A549 (cell line): ENCODE data around the gene LECT2. TPM values are rescaled to one million over a fixed set of nuclear protein-coding genes. Genes with fewer than 3 reads are reported as not detected.

Source experiments
- ATAC-seq, 2 experiments: fragments of 200-7000 bp in 1 of 2; fragments of >200 bp in 1 of 2; cut with Nextera tagmentation in 1 of 2; cut with Tn5 transposase in 1 of 2; 3 replicates each; pipeline versions ENCODE4 v1.8.0 to v1.9.1; 2018 to 2020; ENCODE audit warnings: mild to moderate bottlenecking in 1 of 2, moderate library complexity in 1 of 2
- CTCF ChIA-PET: fragments of 300-600 bp; sonication (Branson Sonifier 250); formaldehyde crosslinking; extraction: SDS; loops from one replicate; lab custom pipeline; 2021; ENCODE audit warnings: antibody characterized with exemption, inconsistent platforms; lab: Yijun Ruan, JAX
- POLR2A ChIA-PET: fragments of 350-600 bp; formaldehyde crosslinking; extraction: SDS; loops from one replicate; lab custom pipeline; 2021; ENCODE audit warnings: antibody characterized with exemption, inconsistent platforms; lab: Yijun Ruan, JAX
- DNase-seq, 2 experiments: peaks; one replicate each; pipeline versions ENCODE4 v3.0.0 to v3.0.0-alpha.2; 2011 to 2016; ENCODE audit warnings: low read depth in 1 of 2, low spot score in 1 of 2
- FAIRE-seq: peaks from 2 replicates; lab custom pipeline; 2011; peaks lifted over from hg19 to GRCh38; lab: Jason Lieb, UNC
- H3K27ac ChIP-seq, 2 experiments: fragments of >200 bp; sonication (Bioruptor Twin); formaldehyde crosslinking; 3 replicates each; pipeline ENCODE4 v1.5.1; 2016 to 2017
- H3K4me1 ChIP-seq: fragments of >200 bp; sonication (Bioruptor Twin); formaldehyde crosslinking; 3 replicates; pipeline ENCODE4 v1.6.1; 2016
- H3K4me2 ChIP-seq: fragments of >200 bp; sonication (Bioruptor Twin); formaldehyde crosslinking; 3 replicates; pipeline ENCODE4 v1.6.1; 2016
- H3K4me3 ChIP-seq: fragments of >200 bp; sonication (Bioruptor Twin); formaldehyde crosslinking; 3 replicates; pipeline ENCODE4 v1.5.1; 2016
- H3K9me3 ChIP-seq: fragments of >200 bp; sonication (Bioruptor Twin); formaldehyde crosslinking; 3 replicates; pipeline ENCODE4 v1.6.1; 2016
- CEBPB ChIP-seq, 2 experiments: fragments of >200 bp in 1 of 2; sonication (Bioruptor Twin) in 1 of 2; formaldehyde crosslinking in 1 of 2; IDR thresholded peaks; 2 replicates each; pipeline ENCODE4 v1.6.1; 2012 to 2016
- CHD2 ChIP-seq: fragments of 150-350 bp; IDR thresholded peaks from 2 replicates; pipeline ENCODE4 v1.6.1; 2014; ENCODE audit warnings: low read length; ENCODE audit not compliant: partially characterized antibody
- EHMT2 ChIP-seq: fragments of 200-600 bp; sonication (generic); IDR thresholded peaks from 2 replicates; pipeline ENCODE4 v1.6.1; 2016; ENCODE audit warnings: antibody characterized with exemption, low read depth, mild to moderate bottlenecking, moderate library complexity
- FOSL2 ChIP-seq, 2 experiments: fragments of 450-650 bp in 1 of 2; fragments of >200 bp in 1 of 2; sonication (Bioruptor Twin) in 1 of 2; formaldehyde crosslinking; IDR thresholded peaks; 2 replicates each; pipeline versions ENCODE4 v1.5.0 to v1.6.1; 2016 to 2020; ENCODE audit warnings: mild to moderate bottlenecking in 1 of 2, moderate library complexity in 1 of 2
- FOXS1 ChIP-seq: fragments of 250-450 bp; sonication (Bioruptor Pico); IDR thresholded peaks from 2 replicates; pipeline ENCODE4 v1.5.0; 2020; ENCODE audit warnings: mild to moderate bottlenecking, moderate library complexity
- HDAC2 ChIP-seq: fragments of 200-600 bp; sonication (generic); IDR thresholded peaks from 2 replicates; pipeline ENCODE4 v1.6.1; 2016
- HEYL ChIP-seq: fragments of 250-450 bp; sonication (Bioruptor Pico); IDR thresholded peaks from 2 replicates; pipeline ENCODE4 v1.8.0; 2021; ENCODE audit warnings: mild to moderate bottlenecking, moderate library complexity
- MAZ ChIP-seq: fragments of 150-350 bp; IDR thresholded peaks from 2 replicates; pipeline ENCODE4 v1.6.1; 2014; ENCODE audit warnings: antibody characterized with exemption, low read depth, low read length, borderline replicate concordance
- NFE2L2 ChIP-seq: fragments of 150-350 bp; conservative IDR thresholded peaks from 2 replicates; pipeline ENCODE4 v1.6.1; 2014; ENCODE audit warnings: low read length
- NR3C1 ChIP-seq: fragments of >200 bp; sonication (Bioruptor Twin); formaldehyde crosslinking; IDR thresholded peaks from 3 replicates; pipeline ENCODE4 v1.6.1; 2017
- PHF8 ChIP-seq: fragments of 200-600 bp; sonication (generic); IDR thresholded peaks from 2 replicates; pipeline ENCODE4 v1.6.1; 2016; ENCODE audit warnings: low read depth, mild to moderate bottlenecking, antibody characterized with exemption, moderate library complexity, borderline replicate concordance
- POLR2AphosphoS2 ChIP-seq: conservative IDR thresholded peaks from 2 replicates; pipeline ENCODE4 v1.6.1; 2012; ENCODE audit warnings: low read length, improper control_type of control experiment, inconsistent platforms
- RAD21 ChIP-seq, 2 experiments: fragments of >200 bp in 1 of 2; sonication (Bioruptor Twin) in 1 of 2; formaldehyde crosslinking in 1 of 2; IDR thresholded peaks in 1 of 2; conservative IDR thresholded peaks in 1 of 2; 2 replicates in 1 of 2; 3 replicates in 1 of 2; pipeline ENCODE4 v1.6.1; 2012 to 2018; ENCODE audit warnings: inconsistent platforms in 1 of 2
- SMC3 ChIP-seq: fragments of >200 bp; sonication (Bioruptor Twin); formaldehyde crosslinking; IDR thresholded peaks from 3 replicates; pipeline ENCODE4 v1.6.1; 2018; ENCODE audit warnings: inconsistent platforms
- TP53 ChIP-seq: fragments of 250-450 bp; sonication (Bioruptor Pico); IDR thresholded peaks from 2 replicates; pipeline ENCODE4 v1.5.0; 2021; ENCODE audit warnings: mild to moderate bottlenecking, moderate library complexity
- ZC3H11A ChIP-seq: fragments of 450-650 bp; IDR thresholded peaks from 2 replicates; pipeline ENCODE4 v1.6.1; 2014; ENCODE audit warnings: antibody characterized with exemption, mild to moderate bottlenecking
- WGBS: methylation state at CpG from one replicate; pipeline ENCODE4 v1.1.6; 2017; ENCODE audit errors: missing lambda C conversion rate; 5-methylcytosine and 5-hydroxymethylcytosine counted together
- polyA plus RNA-seq, 4 experiments: library from polyadenylated mRNA; depleted of rRNA in 3 of 4; stranded (reverse); fragments of >200 nt; fragmentation: RNase III in 1 of 4; extraction: RNeasy Plus Mini Kit Qiagen cat#74134 plus additional on column Dnase treatment in 1 of 4; gene quantifications; 2 replicates in 3 of 4; 3 replicates in 1 of 4; pipeline ENCODE4 v1.2.3, GENCODE V29; 2011 to 2017
- TF ChIP-seq, protein P1 (sequence below): IDR thresholded peaks from 2 replicates; pipeline ENCODE4 v1.6.1; 2012
- TF ChIP-seq, protein P2 (sequence below): fragments of 450-650 bp; IDR thresholded peaks from 2 replicates; pipeline ENCODE4 v1.6.1; 2014; ENCODE audit warnings: antibody characterized with exemption
- TF ChIP-seq, protein P3 (sequence below): fragments of >200 bp; sonication (Bioruptor Twin); formaldehyde crosslinking; IDR thresholded peaks from 2 replicates; pipeline ENCODE4 v1.6.1; 2016
- TF ChIP-seq, protein P4 (sequence below): fragments of 150-350 bp; IDR thresholded peaks from 2 replicates; pipeline ENCODE4 v1.6.1; 2014; ENCODE audit warnings: low read depth, mild to moderate bottlenecking, low read length

LECT2 gene
- polyA plus RNA-seq, 2 of the 4 experiments (the other 2 are of a cell fraction) = not detected

DNA sequence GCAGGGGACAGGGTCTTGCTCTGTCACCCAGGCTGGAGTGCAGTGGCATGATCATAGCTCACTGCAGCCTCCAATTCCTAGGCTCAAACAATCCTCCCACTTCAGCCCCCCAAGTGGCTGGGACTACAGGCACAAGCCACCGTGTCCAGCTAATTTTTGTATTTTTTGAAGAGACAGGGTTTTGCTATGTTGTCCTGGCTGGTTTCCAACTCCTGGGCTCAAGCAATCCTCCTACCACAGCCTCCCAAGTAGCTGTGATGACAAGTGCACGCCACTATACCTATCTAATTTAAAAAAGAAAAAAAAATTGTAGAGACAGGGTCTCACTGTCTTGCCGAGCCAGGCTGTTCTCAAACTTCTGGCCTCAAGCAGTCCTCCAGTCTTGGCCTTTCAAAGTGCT lies 31.6 kb upstream of the LECT2 start:
- 92% methylated on average over 3 of the region's 3 CpGs for WGBS
- ATAC-seq (no peak), FAIRE-seq (no peak), DNase-seq (no peak)
- ChIA-PET POLR2A (interaction anchor here (0.9 kb wide), 1 partner anchor 42 kb away, joined by 3 read pairs; the partner anchor contains the start of gene TGFBI), CTCF (interaction anchor here (1.0 to 5.2 kb wide), 6 partner anchors 9 to 47 kb away, joined by 3 to 44 read pairs (median 6); partner anchors contain the start of gene TGFBI)
- no peak overlapping the region for H3K4me2 ChIP-seq
- H3K4me1 ChIP-seq = no peaks in the 10 kb centered on the region
- H3K4me3 ChIP-seq = no peak overlapping the region
- H3K9me3 ChIP-seq = peaks cover 4% of the 10 kb centered on the region; the same call in 1 of the 3 replicates
- TF ChIP-seq, protein P1, sequence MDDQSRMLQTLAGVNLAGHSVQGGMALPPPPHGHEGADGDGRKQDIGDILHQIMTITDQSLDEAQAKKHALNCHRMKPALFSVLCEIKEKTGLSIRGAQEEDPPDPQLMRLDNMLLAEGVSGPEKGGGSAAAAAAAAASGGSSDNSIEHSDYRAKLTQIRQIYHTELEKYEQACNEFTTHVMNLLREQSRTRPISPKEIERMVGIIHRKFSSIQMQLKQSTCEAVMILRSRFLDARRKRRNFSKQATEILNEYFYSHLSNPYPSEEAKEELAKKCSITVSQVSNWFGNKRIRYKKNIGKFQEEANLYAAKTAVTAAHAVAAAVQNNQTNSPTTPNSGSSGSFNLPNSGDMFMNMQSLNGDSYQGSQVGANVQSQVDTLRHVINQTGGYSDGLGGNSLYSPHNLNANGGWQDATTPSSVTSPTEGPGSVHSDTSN = no peak
- TF ChIP-seq, protein P2, sequence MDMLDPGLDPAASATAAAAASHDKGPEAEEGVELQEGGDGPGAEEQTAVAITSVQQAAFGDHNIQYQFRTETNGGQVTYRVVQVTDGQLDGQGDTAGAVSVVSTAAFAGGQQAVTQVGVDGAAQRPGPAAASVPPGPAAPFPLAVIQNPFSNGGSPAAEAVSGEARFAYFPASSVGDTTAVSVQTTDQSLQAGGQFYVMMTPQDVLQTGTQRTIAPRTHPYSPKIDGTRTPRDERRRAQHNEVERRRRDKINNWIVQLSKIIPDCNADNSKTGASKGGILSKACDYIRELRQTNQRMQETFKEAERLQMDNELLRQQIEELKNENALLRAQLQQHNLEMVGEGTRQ = no peak
- TF ChIP-seq MAZ (no peak), FOXS1 (CRISPR knock-in tag) (no peak), NR3C1 (no peak)
- peak overlapping the region in 1 of 2 experiments; percentile 60; a peak in 3 of 6 replicates for H3K27ac ChIP-seq

DNA sequence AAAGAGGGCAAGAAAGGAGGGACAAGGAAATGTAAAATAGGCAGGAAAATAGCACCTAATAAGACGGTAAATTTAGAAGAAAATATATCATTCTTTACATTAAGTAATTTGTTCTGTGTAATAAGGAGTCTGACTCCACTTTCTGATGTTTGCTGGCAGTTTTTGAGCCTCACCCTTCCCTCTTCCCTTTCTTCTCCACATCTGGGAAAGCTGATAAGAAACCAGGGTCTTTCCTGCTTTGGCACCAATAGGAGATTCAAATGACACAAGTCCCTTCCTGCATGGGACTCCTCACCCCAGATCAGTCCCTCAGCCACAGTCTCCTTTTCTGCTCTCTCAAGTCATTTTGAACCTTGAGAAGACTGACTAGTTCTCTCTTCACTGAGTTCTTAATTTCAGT lies 31.2 kb upstream of the LECT2 start:
- FAIRE-seq = no peak
- CTCF ChIA-PET = interaction anchor here (0.9 to 5.2 kb wide), 5 partner anchors 8 to 47 kb away, joined by 3 to 44 read pairs (median 4); no protein-coding TSS in a partner anchor
- peak overlapping the region in 1 of 2 experiments; percentile 60; a peak in 3 of 6 replicates for H3K27ac ChIP-seq

DNA sequence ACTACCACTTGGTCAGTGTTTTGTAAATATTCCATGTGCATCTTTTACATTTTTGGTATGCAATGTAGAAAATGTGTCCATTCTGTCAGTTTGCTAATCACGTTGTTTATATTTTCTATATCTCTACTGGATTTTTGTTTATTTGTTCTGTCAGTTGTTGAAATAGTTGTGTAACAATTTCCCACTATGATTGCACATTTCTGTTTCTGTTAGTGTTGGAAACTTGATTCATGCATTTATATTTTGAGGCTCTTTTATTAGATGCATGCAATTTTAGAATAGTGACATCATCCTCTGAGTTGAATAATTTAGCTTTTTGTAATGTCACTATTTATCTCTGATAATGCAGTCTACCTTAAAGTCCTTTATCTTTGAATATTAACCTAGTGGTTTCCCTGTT lies 25.8 kb upstream of the LECT2 start:
- FAIRE-seq (no peak), ATAC-seq (no peak), DNase-seq (no peak)
- Histone ChIP-seq H3K4me2 (peak overlapping the region; percentile 26; the same call in 2 of the 3 replicates), H3K9me3 (no peaks in the 10 kb centered on the region), H3K4me1 (peaks cover 41% of the 10 kb centered on the region), H3K4me3 (no peak overlapping the region), H3K27ac (peak overlapping the region; percentile 30 to 86; a peak in 3 of 6 replicates)
- ChIA-PET CTCF (interaction anchor here (0.8 to 4.5 kb wide), 6 partner anchors 11 to 94 kb away, joined by 3 to 50 read pairs (median 3); no protein-coding TSS in a partner anchor), POLR2A (no interaction called here)
- TF ChIP-seq CEBPB (IDR thresholded peaks at IDR 0.05) = peak; percentile 22 to 62; a peak in 1 of 4 replicates
- TF ChIP-seq, protein P2 = no peak
- no peak for TF ChIP-seq HEYL (CRISPR knock-in tag)
- TF ChIP-seq FOSL2 (IDR thresholded peaks at IDR 0.05) = no peak
- peak; percentile 26; the same call in 1 of the 2 replicates for TF ChIP-seq FOSL2 (CRISPR knock-in tag; IDR thresholded peaks at IDR 0.05)
- 50% methylated on average over 1 of the region's 1 CpG for WGBS

More for the DNA sequence above, 31.2 kb upstream of the LECT2 start:
- TF ChIP-seq TP53 (CRISPR knock-in tag) = no peak
- ATAC-seq (no peak), DNase-seq (no peak)
- Histone ChIP-seq H3K4me3 (no peak overlapping the region), H3K4me1 (peaks cover 2% of the 10 kb centered on the region; the same call in 2 of the 3 replicates), H3K9me3 (peaks cover 4% of the 10 kb centered on the region; the same call in 1 of the 3 replicates), H3K4me2 (no peak overlapping the region)
- WGBS = 84% methylated on average over 1 of the region's 1 CpG
- POLR2A ChIA-PET = no interaction called here

DNA sequence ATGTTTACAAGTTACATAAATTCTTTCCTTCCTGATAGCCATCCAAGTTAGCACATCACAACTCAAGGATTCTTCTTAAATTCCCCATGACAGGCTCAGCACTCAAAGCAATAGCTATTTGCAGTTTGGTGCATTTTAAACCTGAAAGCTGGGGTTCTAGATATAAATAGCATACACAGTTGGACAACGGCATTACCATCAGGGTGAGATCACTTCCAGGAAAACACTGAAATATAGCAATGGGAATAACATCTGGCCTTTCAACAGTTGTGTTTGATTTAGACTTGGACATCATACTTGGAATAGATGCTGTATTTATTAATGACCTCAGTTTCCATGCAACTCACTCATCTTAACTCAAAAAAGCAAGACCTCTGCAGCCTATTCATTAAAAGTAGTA lies 24.7 kb upstream of the LECT2 start:
- 0 out of 3 replicates have a peak overlapping the region, but pooled peaks have one; percentile 1 for H3K4me2 ChIP-seq
- CTCF ChIA-PET = interaction anchor here (1.8 to 4.5 kb wide), 2 partner anchors 16 to 38 kb away, joined by 4 to 50 read pairs; no protein-coding TSS in a partner anchor

More for the DNA sequence above, 24.7 kb upstream of the LECT2 start:
- TF ChIP-seq, protein P2 = no peak
- TF ChIP-seq PHF8 (no peak), CHD2 (no peak), HDAC2 (no peak), EHMT2 (no peak), NFE2L2 (no peak), ZC3H11A (no peak), SMC3 (no peak), RAD21 (conservative IDR thresholded peaks at IDR 0.05 in 1 of 2, IDR thresholded peaks at IDR 0.05 in 1 of 2) (no peak), POLR2AphosphoS2 (no peak)
- TF ChIP-seq, protein P3, sequence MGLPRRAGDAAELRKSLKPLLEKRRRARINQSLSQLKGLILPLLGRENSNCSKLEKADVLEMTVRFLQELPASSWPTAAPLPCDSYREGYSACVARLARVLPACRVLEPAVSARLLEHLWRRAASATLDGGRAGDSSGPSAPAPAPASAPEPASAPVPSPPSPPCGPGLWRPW = no peak
- TF ChIP-seq, protein P1 = no peak
- TF ChIP-seq, protein P4, sequence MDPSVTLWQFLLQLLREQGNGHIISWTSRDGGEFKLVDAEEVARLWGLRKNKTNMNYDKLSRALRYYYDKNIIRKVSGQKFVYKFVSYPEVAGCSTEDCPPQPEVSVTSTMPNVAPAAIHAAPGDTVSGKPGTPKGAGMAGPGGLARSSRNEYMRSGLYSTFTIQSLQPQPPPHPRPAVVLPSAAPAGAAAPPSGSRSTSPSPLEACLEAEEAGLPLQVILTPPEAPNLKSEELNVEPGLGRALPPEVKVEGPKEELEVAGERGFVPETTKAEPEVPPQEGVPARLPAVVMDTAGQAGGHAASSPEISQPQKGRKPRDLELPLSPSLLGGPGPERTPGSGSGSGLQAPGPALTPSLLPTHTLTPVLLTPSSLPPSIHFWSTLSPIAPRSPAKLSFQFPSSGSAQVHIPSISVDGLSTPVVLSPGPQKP = no peak
- Histone ChIP-seq H3K4me3 (no peak overlapping the region), H3K9me3 (no peaks in the 10 kb centered on the region), H3K4me1 (peaks cover 44% of the 10 kb centered on the region), H3K27ac (peak overlapping the region; percentile 85 to 86; a peak in 5 of 6 replicates)
- DNase-seq (no peak), FAIRE-seq (peak; percentile 7), ATAC-seq (no peak)
- POLR2A ChIA-PET = no interaction called here
- WGBS = 39% methylated on average over 1 of the region's 1 CpG
